AG04450 (cell line): Measurements from ENCODE around the gene AK3. TPM values are rescaled to one million over a fixed set of nuclear protein-coding genes. Genes with fewer than 3 reads are reported as not detected.

Source experiments
- CTCF ChIA-PET: fragments of 300-600, 350-600 bp; formaldehyde crosslinking; extraction: SDS; loops from one replicate; lab custom pipeline; 2022; ENCODE audit warnings: antibody characterized with exemption, inconsistent platforms; lab: Charles Lee
- POLR2A ChIA-PET: fragments of 350-600 bp; formaldehyde crosslinking; extraction: SDS; loops from one replicate; lab custom pipeline; 2021; ENCODE audit warnings: antibody characterized with exemption, inconsistent platforms; lab: Yijun Ruan, JAX
- DNase-seq: peaks from one replicate; pipeline ENCODE4 v3.0.0-alpha.2; 2011; ENCODE audit warnings: low read depth, low spot score
- H3K27ac ChIP-seq: one replicate; pipeline ENCODE4 v1.5.1; 2012; ENCODE audit warnings: low read depth, low read length, control low read depth
- H3K27me3 ChIP-seq: one replicate; pipeline ENCODE4 v1.6.0; 2012; ENCODE audit warnings: low read length; ENCODE audit not compliant: control insufficient read depth, insufficient read depth
- H3K4me3 ChIP-seq: 2 replicates; pipeline ENCODE4 v1.5.1; 2011; ENCODE audit warnings: mild to moderate bottlenecking, low read depth, low read length, control low read depth
- H3K9me3 ChIP-seq: 2 replicates; pipeline ENCODE4 v1.5.1; 2012; ENCODE audit warnings: low read length; ENCODE audit not compliant: control insufficient read depth, insufficient read depth
- polyA plus RNA-seq: library from polyadenylated mRNA; depleted of rRNA; stranded (reverse); fragments of >200 nt; gene quantifications from 2 replicates; pipeline ENCODE4 v1.2.3, GENCODE V29; 2011
- TF ChIP-seq, protein P1 (sequence below): IDR thresholded peaks from 2 replicates; pipeline ENCODE4 v1.5.1; 2011; ENCODE audit warnings: low read depth, low read length, control low read depth, inconsistent platforms

Gene AK3
- polyA plus RNA-seq, 1 experiment: 70.3 TPM

DNA sequence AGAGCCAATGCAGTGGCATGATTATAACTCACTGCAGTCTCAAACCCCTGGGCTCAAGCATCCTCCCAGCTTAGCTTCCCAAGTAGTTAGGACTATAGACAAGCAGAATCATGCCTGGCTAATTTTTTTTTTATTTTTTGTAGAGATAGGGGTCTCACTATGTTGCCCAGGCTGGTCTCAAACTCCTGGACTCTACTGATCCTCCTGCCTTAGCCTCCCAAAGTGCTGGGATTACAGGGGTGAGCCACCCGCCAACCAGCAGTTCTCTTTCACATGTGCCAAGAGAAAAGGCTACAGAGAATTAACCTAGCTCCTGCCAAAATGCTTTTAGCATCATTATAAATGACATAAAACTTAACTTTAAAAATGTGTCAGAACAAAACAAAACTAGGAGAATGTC, 8.1 kb downstream of the AK3 start:
- ChIA-PET CTCF (interaction anchor here (2.8 kb wide), 1 partner anchor 17 kb away, joined by 6 read pairs; no protein-coding TSS in a partner anchor), POLR2A (no interaction called here)

GRCh38 chr9:4727593-4727992, 13.4 kb downstream of the AK3 start:
- no peak overlapping the region for H3K4me3 ChIP-seq
- no peaks in the 10 kb centered on the region for H3K9me3 ChIP-seq
- ChIA-PET CTCF (no interaction called here), POLR2A (no interaction called here)
- H3K27ac ChIP-seq: no peak overlapping the region
- DNase-seq: no peak
- TF ChIP-seq, protein P1, sequence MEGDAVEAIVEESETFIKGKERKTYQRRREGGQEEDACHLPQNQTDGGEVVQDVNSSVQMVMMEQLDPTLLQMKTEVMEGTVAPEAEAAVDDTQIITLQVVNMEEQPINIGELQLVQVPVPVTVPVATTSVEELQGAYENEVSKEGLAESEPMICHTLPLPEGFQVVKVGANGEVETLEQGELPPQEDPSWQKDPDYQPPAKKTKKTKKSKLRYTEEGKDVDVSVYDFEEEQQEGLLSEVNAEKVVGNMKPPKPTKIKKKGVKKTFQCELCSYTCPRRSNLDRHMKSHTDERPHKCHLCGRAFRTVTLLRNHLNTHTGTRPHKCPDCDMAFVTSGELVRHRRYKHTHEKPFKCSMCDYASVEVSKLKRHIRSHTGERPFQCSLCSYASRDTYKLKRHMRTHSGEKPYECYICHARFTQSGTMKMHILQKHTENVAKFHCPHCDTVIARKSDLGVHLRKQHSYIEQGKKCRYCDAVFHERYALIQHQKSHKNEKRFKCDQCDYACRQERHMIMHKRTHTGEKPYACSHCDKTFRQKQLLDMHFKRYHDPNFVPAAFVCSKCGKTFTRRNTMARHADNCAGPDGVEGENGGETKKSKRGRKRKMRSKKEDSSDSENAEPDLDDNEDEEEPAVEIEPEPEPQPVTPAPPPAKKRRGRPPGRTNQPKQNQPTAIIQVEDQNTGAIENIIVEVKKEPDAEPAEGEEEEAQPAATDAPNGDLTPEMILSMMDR: no peak
- H3K27me3 ChIP-seq: no peaks in the 10 kb centered on the region

More for the DNA sequence above, 8.1 kb downstream of the AK3 start:
- no peak overlapping the region for H3K27ac ChIP-seq
- no peaks in the 10 kb centered on the region for H3K27me3 ChIP-seq
- no peaks in the 10 kb centered on the region for H3K9me3 ChIP-seq
- no peak for DNase-seq
- H3K4me3 ChIP-seq: no peak overlapping the region
- TF ChIP-seq, protein P1: no peak

DNA sequence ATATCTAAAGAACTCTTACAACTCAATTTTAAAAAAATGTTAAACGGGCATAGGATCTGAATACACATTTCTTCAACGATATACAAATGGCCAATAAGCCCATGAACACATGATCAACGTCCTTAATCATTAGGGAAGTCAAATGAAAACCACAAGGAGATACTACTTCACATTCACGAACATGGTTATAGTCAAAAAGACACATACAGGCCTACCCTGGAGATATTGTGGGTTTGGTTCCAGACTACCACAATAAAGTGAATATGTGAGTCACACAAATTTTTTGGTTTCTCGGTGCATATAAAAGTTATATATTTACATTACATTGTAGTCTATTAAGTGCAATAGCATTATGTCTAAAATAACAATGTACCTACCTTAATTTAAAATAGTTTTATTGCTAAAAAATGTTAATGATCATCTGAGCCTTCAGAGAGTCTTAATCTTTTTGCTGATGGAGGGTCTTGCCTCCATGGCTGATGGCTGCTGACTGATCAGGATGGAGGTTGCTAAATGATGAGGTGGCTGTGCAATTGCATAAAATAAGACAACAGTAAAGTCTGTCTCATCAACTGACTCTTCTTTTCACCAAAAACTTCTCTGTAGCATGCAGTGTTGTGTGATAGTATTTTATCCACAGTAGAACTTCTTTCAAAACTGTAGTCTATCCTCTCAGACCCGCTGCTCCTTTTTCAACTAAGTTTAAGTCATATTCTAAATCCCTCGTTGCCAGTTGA, 15.1 kb downstream of the AK3 start:
- TF ChIP-seq, protein P1: no peak
- POLR2A ChIA-PET: interaction anchor here (0.8 kb wide), 1 partner anchor 54 kb away, joined by 3 read pairs; no protein-coding TSS in a partner anchor
- H3K27me3 ChIP-seq: no peaks in the 10 kb centered on the region
- H3K9me3 ChIP-seq: no peaks in the 10 kb centered on the region
- H3K4me3 ChIP-seq: no peak overlapping the region
- H3K27ac ChIP-seq: no peak overlapping the region
- CTCF ChIA-PET: no interaction called here
- no peak for DNase-seq

DNA sequence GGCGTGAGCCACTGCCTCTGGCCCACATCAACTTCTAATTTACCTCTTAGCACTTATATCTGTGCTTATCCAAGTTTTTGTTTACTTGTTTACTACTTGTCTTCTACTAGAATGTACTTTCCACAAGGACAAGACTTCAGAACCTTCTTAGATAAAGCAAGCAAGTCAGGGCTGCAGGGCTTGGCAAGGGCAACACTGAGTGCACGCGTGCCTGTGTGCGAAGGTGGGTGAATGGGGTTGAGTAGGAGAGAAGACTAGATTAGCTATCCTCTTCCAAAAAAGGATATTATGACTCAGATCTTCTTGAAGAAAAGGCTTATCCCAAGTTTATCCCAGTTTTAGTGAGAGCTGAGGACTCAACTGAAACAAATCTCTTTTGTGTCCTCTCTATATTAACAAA, 19.3 kb downstream of the AK3 start:
- TF ChIP-seq, protein P1: no peak
- Histone ChIP-seq H3K4me3 (no peak overlapping the region), H3K27ac (no peak overlapping the region), H3K9me3 (no peaks in the 10 kb centered on the region), H3K27me3 (no peaks in the 10 kb centered on the region)
- POLR2A ChIA-PET: no interaction called here
- CTCF ChIA-PET: no interaction called here
- no peak for DNase-seq

DNA sequence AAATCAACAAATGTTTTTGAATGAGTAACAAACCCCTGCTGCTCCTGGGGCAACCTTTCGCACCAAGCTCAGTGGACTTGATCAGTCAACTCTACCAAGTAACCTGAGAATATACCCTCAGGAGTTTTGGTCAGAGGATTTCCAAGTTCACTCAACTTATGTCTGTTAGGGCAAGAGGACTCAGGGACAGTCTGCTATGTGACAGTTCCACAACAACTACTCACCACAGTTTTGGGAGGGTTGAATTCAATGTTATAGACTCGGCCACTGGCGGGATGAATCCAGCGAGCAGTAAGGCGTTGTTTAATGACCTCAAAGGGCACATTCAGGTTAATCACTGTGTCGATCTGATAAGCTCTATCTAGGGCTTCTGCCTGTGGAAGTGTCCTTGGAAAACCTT, 22.1 kb downstream of the AK3 start:
- TF ChIP-seq, protein P1: no peak
- no peak overlapping the region for H3K27ac ChIP-seq
- no peak for DNase-seq
- CTCF ChIA-PET: no interaction called here
- no peaks in the 10 kb centered on the region for H3K27me3 ChIP-seq
- H3K4me3 ChIP-seq: no peak overlapping the region
- POLR2A ChIA-PET: no interaction called here
- no peaks in the 10 kb centered on the region for H3K9me3 ChIP-seq
